T-helper 17 cell (primary cell): ENCODE data around the gene APOBEC3B. TPM values are rescaled to one million over a fixed set of nuclear protein-coding genes. Genes with fewer than 3 reads are reported as not detected.
A peak's percentile ranks its signal among the peaks of the same experiment; 100 is the strongest.
"Not testable (repeated sequence)": the region's sequence is repeated elsewhere in the genome, so short reads cannot be mapped to it uniquely, and the experiment has no call there.

Experiments used
- ATAC-seq: fragments of 150-1000 bp; cut with Tn5 transposase; 2 replicates; pipeline ENCODE4 v1.10.0; 2021; ENCODE audit warnings: mild to moderate bottlenecking, moderate library complexity
- DNase-seq, 3 donors: peaks; one replicate each; pipeline versions ENCODE4 v3.0.0 to v3.0.0-alpha.2; 2020 to 2021
- H3K9me3 ChIP-seq: one replicate; pipeline ENCODE4 v1.7.0; 2013; ENCODE audit warnings: low read length, mild to moderate bottlenecking; ENCODE audit not compliant: control insufficient read depth, poor library complexity, severe bottlenecking
- H3K27ac Mint-ChIP-seq: one replicate; pipeline ENCODE4 v1.8.0; 2022; ENCODE audit warnings: mild to moderate bottlenecking, moderate library complexity, mixed read lengths
- H3K27me3 Mint-ChIP-seq: one replicate; pipeline ENCODE4 v1.8.0; 2022; ENCODE audit warnings: mixed read lengths
- H3K36me3 Mint-ChIP-seq: one replicate; pipeline ENCODE4 v1.8.0; 2022; ENCODE audit warnings: low read depth, mixed read lengths
- H3K4me1 Mint-ChIP-seq: one replicate; pipeline ENCODE4 v1.8.0; 2022; ENCODE audit warnings: mild to moderate bottlenecking, mixed read lengths
- H3K4me3 Mint-ChIP-seq: one replicate; pipeline ENCODE4 v1.8.0; 2022; ENCODE audit warnings: mild to moderate bottlenecking, moderate library complexity, mixed read lengths
- total RNA-seq, 4 donors: library from RNA in 2 of 4; stranded (reverse) in 2 of 4; gene quantifications; one replicate each; pipeline ENCODE4 v1.2.3 and lab custom pipeline; 2022 to 2026

The APOBEC3B gene
- total RNA-seq, 2 donors from 2014 or later, result 1.2 to 1.5 TPM

- H3K9me3 ChIP-seq, result no peaks in the 10 kb centered on the region
- Mint-ChIP-seq H3K4me1 (peaks cover 38% of the 10 kb centered on the region), H3K27me3 (no peaks in the 10 kb centered on the region), H3K4me3 (peak overlapping the region; percentile 74), H3K27ac (peak overlapping the region; percentile 74), H3K36me3 (peaks cover 2% of the 10 kb centered on the region)
- ATAC-seq, result no peak
- no peak for DNase-seq
Measured at GRCh38 chr22:39024519-39025308, 42.6 kb downstream of the APOBEC3B start.

- Mint-ChIP-seq H3K36me3 (peaks cover 2% of the 10 kb centered on the region), H3K27me3 (no peaks in the 10 kb centered on the region), H3K27ac (no peak overlapping the region), H3K4me1 (peaks cover 31% of the 10 kb centered on the region), H3K4me3 (no peak overlapping the region)
- DNase-seq (no peak), ATAC-seq (no peak)
- no peaks in the 10 kb centered on the region for H3K9me3 ChIP-seq
Measured at GRCh38 chr22:39026509-39027150, 44.5 kb downstream of the APOBEC3B start.

- ATAC-seq, result no peak
- H3K9me3 ChIP-seq, result no peaks in the 10 kb centered on the region
- Mint-ChIP-seq H3K36me3 (peaks cover 2% of the 10 kb centered on the region), H3K27me3 (no peaks in the 10 kb centered on the region), H3K4me1 (peaks cover 23% of the 10 kb centered on the region), H3K27ac (no peak overlapping the region), H3K4me3 (no peak overlapping the region)
- no peak for DNase-seq
Measured at GRCh38 chr22:39027717-39028116, 45.6 kb downstream of the APOBEC3B start.

- Mint-ChIP-seq H3K27me3 (no peaks in the 10 kb centered on the region), H3K4me1 (peaks cover 22% of the 10 kb centered on the region), H3K27ac (no peak overlapping the region), H3K36me3 (peaks cover 2% of the 10 kb centered on the region), H3K4me3 (no peak overlapping the region)
- H3K9me3 ChIP-seq, result no peaks in the 10 kb centered on the region
- no peak for DNase-seq
- no peak for ATAC-seq
Measured at GRCh38 chr22:39028281-39028680, 46.1 kb downstream of the APOBEC3B start.

- no peaks in the 10 kb centered on the region for H3K9me3 ChIP-seq
- H3K36me3 Mint-ChIP-seq, result no peaks in the 10 kb centered on the region
- ATAC-seq (no peak), DNase-seq (no peak)
- no peak overlapping the region for H3K27ac Mint-ChIP-seq
- H3K27me3 Mint-ChIP-seq, result no peaks in the 10 kb centered on the region
- no peak overlapping the region for H3K4me3 Mint-ChIP-seq
- peaks cover 18% of the 10 kb centered on the region for H3K4me1 Mint-ChIP-seq
Measured at GRCh38 chr22:39029227-39029626, 47.1 kb downstream of the APOBEC3B start.

- H3K27ac Mint-ChIP-seq, result no peak overlapping the region
- DNase-seq (no peak), ATAC-seq (no peak)
- no peaks in the 10 kb centered on the region for H3K27me3 Mint-ChIP-seq
- peaks cover 8% of the 10 kb centered on the region for H3K4me1 Mint-ChIP-seq
- no peaks in the 10 kb centered on the region for H3K36me3 Mint-ChIP-seq
- no peak overlapping the region for H3K4me3 Mint-ChIP-seq
- no peaks in the 10 kb centered on the region for H3K9me3 ChIP-seq
Measured at GRCh38 chr22:39030705-39031104, 48.6 kb downstream of the APOBEC3B start.

GRCh38 chr22:39031434-39032295 lies 49.5 kb downstream of the APOBEC3B start:
- peak overlapping the region; percentile 45 for H3K27ac Mint-ChIP-seq
- ATAC-seq, DNase-seq, H3K4me3 Mint-ChIP-seq, H3K4me1 Mint-ChIP-seq, H3K27me3 Mint-ChIP-seq, H3K9me3 ChIP-seq, H3K36me3 Mint-ChIP-seq: not testable (repeated sequence)

GRCh38 chr22:39037071-39037470 lies 54.9 kb downstream of the APOBEC3B start:
- not testable (repeated sequence) for H3K9me3 ChIP-seq, H3K4me3 Mint-ChIP-seq, H3K27me3 Mint-ChIP-seq, H3K36me3 Mint-ChIP-seq, H3K27ac Mint-ChIP-seq, DNase-seq, ATAC-seq
- peaks cover 20% of the 10 kb centered on the region for H3K4me1 Mint-ChIP-seq

GRCh38 chr22:39039306-39040126 lies 57.4 kb downstream of the APOBEC3B start:
- Mint-ChIP-seq H3K4me1 (peaks cover 22% of the 10 kb centered on the region), H3K27me3 (no peaks in the 10 kb centered on the region), H3K27ac (peak overlapping the region; percentile 89), H3K4me3 (peak overlapping the region; percentile 92), H3K36me3 (no peaks in the 10 kb centered on the region)
- DNase-seq (no peak), ATAC-seq (no peak)
- H3K9me3 ChIP-seq, result no peaks in the 10 kb centered on the region

- Mint-ChIP-seq H3K4me1 (peaks cover 26% of the 10 kb centered on the region), H3K27ac (peak overlapping the region; percentile 89), H3K4me3 (peak overlapping the region; percentile 92)
- not testable (repeated sequence) for H3K27me3 Mint-ChIP-seq, DNase-seq, ATAC-seq, H3K36me3 Mint-ChIP-seq, H3K9me3 ChIP-seq
Measured at GRCh38 chr22:39040155-39040537, 58.0 kb downstream of the APOBEC3B start.

- ATAC-seq (peak; percentile 95), DNase-seq (peak; percentile 46 to 56 (median 52))
- Mint-ChIP-seq H3K4me3 (peak within 1 kb of the TSS; percentile 92), H3K27ac (peak within 1 kb of the TSS; percentile 93), H3K4me1 (peaks cover 28% of the 10 kb centered on the region)
- H3K9me3 ChIP-seq, H3K27me3 Mint-ChIP-seq, H3K36me3 Mint-ChIP-seq: not testable (repeated sequence)
Measured at GRCh38 chr22:39040538-39041296, 58.6 kb downstream of the APOBEC3B start, which contains the start of gene APOBEC3F. APOBEC3F (plus strand) TSS chr22:39040864; CDS start chr22:39040961, 97 bp downstream.

GRCh38 chr22:39041908-39042307 lies 59.8 kb downstream of the APOBEC3B start:
- no peaks in the 10 kb centered on the region for H3K27me3 Mint-ChIP-seq
- H3K36me3 Mint-ChIP-seq, result no peaks in the 10 kb centered on the region
- H3K4me3 Mint-ChIP-seq, result peak overlapping the region; percentile 92
- ATAC-seq, result no peak
- no peak for DNase-seq
- H3K9me3 ChIP-seq, result no peaks in the 10 kb centered on the region
- H3K4me1 Mint-ChIP-seq, result peaks cover 28% of the 10 kb centered on the region
- peak overlapping the region; percentile 93 for H3K27ac Mint-ChIP-seq
